ENCODE data around the gene SMG6.

DNA sequence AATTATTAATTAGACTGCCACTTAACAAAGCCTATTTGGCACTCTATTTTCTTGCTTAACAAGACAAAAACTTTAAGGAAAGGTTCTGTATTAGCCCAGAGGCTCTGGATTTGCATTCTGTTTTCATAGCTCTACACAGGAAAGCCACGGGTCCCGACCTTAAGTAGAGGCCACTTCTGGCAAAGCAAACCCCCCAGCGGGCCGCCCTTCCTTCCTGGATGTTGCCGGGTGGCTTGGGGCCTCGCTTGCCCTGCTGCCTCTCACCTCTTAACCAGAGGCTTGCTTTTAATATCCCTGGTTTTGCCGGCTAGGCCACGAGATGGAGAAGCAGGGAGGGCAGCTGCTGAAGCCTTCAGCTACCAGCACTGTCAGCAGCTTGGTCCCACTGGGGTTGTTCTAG is 282.9 kb downstream of the SMG6 start:
- TF ChIP-seq, protein P1, sequence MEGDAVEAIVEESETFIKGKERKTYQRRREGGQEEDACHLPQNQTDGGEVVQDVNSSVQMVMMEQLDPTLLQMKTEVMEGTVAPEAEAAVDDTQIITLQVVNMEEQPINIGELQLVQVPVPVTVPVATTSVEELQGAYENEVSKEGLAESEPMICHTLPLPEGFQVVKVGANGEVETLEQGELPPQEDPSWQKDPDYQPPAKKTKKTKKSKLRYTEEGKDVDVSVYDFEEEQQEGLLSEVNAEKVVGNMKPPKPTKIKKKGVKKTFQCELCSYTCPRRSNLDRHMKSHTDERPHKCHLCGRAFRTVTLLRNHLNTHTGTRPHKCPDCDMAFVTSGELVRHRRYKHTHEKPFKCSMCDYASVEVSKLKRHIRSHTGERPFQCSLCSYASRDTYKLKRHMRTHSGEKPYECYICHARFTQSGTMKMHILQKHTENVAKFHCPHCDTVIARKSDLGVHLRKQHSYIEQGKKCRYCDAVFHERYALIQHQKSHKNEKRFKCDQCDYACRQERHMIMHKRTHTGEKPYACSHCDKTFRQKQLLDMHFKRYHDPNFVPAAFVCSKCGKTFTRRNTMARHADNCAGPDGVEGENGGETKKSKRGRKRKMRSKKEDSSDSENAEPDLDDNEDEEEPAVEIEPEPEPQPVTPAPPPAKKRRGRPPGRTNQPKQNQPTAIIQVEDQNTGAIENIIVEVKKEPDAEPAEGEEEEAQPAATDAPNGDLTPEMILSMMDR (IDR thresholded peaks at IDR 0.05; ENCODE audit: insufficient read depth, low read depth, low read length): no peak
- TF ChIP-seq EZH2 (IDR thresholded peaks at IDR 0.05; ENCODE audit: insufficient read depth, low read length): no peak

Measured in astrocyte (in vitro differentiated cells and primary cell).